GM21367 (cell line): ENCODE data around the gene FAM114A2.

Experiments
- ATAC-seq: cut with Tn5 transposase; IDR thresholded peaks from one replicate; pipeline ENCODE4 v1.9.1; 2021; ENCODE audit not compliant: unreplicated experiment

The FAM114A2 gene

GRCh38 chr5:153952057-153952456 lies 86.7 kb downstream of the FAM114A2 start:
- no peak for ATAC-seq

GRCh38 chr5:153941265-153941664 lies 97.4 kb downstream of the FAM114A2 start:
- ATAC-seq: no peak
